Large intestine (tissue), 3 donors: ENCODE measurements around the gene ARMS2. TPM values are rescaled to one million over a fixed set of nuclear protein-coding genes. Genes with fewer than 3 reads are reported as not detected.

Source experiments
- DNase-seq, 2 donors: peaks; one replicate each; pipeline versions ENCODE4 v3.0.0 to v3.0.0-alpha.2; 2013
- H3K27ac ChIP-seq: one replicate; pipeline ENCODE4 v1.5.1; 2013; ENCODE audit warnings: low read length
- H3K27me3 ChIP-seq: 2 replicates; pipeline ENCODE4 v1.6.1; 2013; ENCODE audit warnings: low read length; ENCODE audit not compliant: control insufficient read depth, insufficient read depth
- H3K36me3 ChIP-seq: 2 replicates; pipeline ENCODE4 v1.6.1; 2013; ENCODE audit warnings: low read length; ENCODE audit not compliant: control insufficient read depth, insufficient read depth
- H3K4me1 ChIP-seq: one replicate; pipeline ENCODE4 v1.6.1; 2013; ENCODE audit warnings: low read length; ENCODE audit not compliant: control insufficient read depth, insufficient read depth
- H3K4me3 ChIP-seq: one replicate; pipeline ENCODE4 v1.5.1; 2013; ENCODE audit warnings: low read length
- H3K9me3 ChIP-seq: one replicate; pipeline ENCODE4 v1.6.1; 2013; ENCODE audit warnings: mild to moderate bottlenecking, low read depth, low read length, moderate library complexity; ENCODE audit not compliant: control insufficient read depth
- WGBS: methylation state at CpG from one replicate; pipeline ENCODE4 v1.1.5; 2013; ENCODE audit warnings: low lambda C conversion rate; ENCODE audit not compliant: insufficient coverage; 5-methylcytosine and 5-hydroxymethylcytosine counted together
- polyA plus RNA-seq: library from polyadenylated mRNA; unstranded; fragments of 120-200 nt; gene quantifications from one replicate; pipeline ENCODE4 v1.2.1, GENCODE V29; 2013

ARMS2 gene
- polyA plus RNA-seq, 1 donor: 0.15 TPM

DNA sequence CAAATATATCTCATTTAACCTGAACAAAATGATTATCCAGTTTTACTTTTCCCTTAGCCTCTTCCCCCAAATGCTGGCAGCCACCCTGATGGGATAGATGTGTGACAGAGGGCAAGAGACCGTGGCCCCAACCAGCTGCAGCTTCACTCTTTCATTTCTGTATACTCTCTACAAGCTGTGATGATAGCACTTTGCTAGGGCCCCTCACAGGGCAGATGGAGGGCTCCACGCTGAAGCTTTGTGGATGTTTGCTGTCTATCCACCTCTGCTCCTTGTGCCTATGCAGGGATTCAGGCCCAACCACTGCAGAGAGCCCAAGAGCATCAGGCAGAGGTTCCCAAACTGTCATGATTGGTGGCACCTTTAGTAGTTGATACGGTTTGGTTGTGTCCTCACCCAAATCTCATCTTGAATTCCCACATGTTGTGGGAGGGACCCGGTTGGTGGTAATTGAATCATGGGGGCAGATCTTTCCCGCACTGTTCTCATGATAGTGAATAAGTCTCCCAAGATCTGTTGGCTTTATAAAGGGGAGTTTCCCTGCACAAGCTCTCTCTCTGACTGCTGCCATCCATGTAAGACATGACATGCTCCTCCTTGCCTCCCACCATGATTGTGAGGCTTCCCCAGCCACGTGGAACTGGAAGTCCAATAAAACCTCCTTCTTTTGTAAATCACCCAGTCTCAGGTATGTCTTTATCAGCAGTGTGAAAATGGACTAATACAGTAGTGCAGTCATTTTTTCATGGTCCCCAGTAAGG lies 27.0 kb downstream of the ARMS2 start:
- H3K27me3 ChIP-seq: no peaks in the 10 kb centered on the region
- H3K4me1 ChIP-seq: peaks cover 2% of the 10 kb centered on the region
- DNase-seq: no peak
- H3K9me3 ChIP-seq: no peaks in the 10 kb centered on the region
- no peak overlapping the region for H3K27ac ChIP-seq
- no peak overlapping the region for H3K4me3 ChIP-seq
- no peaks in the 10 kb centered on the region for H3K36me3 ChIP-seq
- WGBS: no CpG with 5 or more reads among the region's 6 CpGs

DNA sequence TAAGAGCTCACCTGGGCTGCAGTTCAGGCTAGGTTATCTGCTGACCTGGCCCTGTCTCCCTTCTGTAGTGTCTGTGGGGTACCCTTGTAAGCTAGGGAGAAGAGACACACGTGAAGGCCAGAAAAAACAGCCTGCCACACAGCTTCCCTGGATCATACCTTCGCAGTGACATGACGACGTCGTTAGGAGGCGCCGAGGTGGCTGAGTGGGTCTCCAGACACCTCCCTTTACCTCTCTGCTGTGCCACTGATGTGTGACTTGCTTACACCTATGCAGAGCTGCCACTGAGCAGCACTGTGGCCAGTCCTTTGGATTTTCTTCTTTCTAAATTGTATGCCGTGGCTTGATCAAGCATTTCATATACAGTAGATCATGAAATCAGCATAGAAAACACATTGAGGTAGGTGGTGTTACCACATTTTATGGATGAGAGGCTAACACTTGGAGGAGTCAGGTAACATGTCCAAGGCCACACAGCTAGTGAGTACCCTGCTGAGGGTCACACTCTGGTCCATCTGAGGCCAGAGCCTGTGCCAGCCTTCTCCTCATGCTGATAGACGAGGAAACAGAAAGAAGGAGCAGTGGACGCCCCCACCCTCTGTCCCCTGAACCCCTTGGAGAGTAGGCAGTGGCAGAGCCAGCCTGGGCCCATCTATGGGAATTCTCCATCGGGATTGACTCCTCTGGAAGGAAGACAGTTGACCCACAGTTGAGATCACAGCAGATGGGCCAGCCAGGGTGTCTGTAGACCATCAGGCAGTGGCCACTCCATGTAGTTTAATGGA lies 30.0 kb downstream of the ARMS2 start:
- H3K27ac ChIP-seq: no peak overlapping the region
- no CpG with 5 or more reads among the region's 11 CpGs for whole genome bisulfite sequencing
- H3K4me1 ChIP-seq: no peaks in the 10 kb centered on the region
- H3K9me3 ChIP-seq: no peaks in the 10 kb centered on the region
- no peaks in the 10 kb centered on the region for H3K27me3 ChIP-seq
- no peak overlapping the region for H3K4me3 ChIP-seq
- no peak for DNase-seq
- H3K36me3 ChIP-seq: peaks cover under 1% of the 10 kb centered on the region

DNA sequence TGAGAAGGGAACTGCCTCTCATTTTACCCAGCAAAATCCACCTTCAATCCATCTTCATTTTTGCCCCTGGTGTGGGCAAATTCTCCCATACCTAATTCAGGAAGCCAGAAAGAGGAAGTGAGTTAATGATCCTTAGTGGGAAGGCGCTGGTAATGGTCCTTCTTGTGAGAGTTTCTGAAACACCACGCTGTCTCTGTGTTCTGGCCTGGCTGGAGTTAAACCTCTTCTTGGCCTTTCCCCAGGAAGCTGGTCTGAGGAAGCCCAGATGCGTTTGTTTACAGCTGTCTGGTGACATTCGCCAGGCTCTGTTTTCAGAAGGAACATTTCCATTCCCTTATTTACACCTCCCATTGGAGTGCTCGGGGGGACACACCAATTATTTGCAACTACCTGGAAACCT lies 31.2 kb downstream of the ARMS2 start:
- 40% methylated on average over 1 of the region's 5 CpGs for WGBS
- Histone ChIP-seq H3K27ac (no peak overlapping the region), H3K4me1 (no peaks in the 10 kb centered on the region), H3K36me3 (peaks cover 5% of the 10 kb centered on the region), H3K4me3 (no peak overlapping the region), H3K27me3 (no peaks in the 10 kb centered on the region), H3K9me3 (no peaks in the 10 kb centered on the region)
- DNase-seq: no peak

DNA sequence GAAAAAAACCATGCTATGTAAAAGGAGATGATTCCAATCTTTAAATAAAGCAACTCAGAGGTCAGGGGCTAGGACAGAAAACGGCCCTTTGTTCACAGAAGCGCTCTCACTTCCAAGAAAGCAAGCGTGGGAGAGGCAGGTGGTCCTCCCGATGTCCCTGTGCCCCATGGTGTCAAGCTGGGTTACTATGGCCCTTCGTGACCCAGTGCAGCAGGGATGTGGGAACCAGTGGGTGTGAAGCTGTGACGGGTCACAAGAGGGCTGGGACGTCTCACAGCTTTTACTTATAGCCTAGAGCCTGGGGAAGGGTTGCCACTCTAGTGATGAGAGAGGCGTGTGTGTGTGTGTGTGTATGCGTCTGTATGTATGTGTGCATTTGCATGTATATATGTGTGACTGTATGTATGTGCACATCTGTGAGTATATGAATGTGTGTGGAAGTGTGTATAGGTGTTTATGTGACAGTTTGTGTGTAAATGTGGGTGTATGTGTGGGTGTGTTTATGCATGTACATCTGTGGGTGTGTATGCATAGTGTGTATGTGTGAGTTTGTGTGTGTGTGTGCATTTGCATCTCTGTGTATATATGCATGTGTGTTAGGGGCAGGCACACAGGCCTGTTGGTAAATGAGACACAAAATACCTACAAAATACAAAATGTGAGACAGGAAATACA lies 32.1 kb downstream of the ARMS2 start:
- no peak for DNase-seq
- no peak overlapping the region for H3K4me3 ChIP-seq
- no peaks in the 10 kb centered on the region for H3K4me1 ChIP-seq
- no CpG with 5 or more reads among the region's 9 CpGs for WGBS
- H3K27ac ChIP-seq: no peak overlapping the region
- H3K27me3 ChIP-seq: no peaks in the 10 kb centered on the region
- H3K9me3 ChIP-seq: no peaks in the 10 kb centered on the region
- H3K36me3 ChIP-seq: peaks cover 6% of the 10 kb centered on the region

DNA sequence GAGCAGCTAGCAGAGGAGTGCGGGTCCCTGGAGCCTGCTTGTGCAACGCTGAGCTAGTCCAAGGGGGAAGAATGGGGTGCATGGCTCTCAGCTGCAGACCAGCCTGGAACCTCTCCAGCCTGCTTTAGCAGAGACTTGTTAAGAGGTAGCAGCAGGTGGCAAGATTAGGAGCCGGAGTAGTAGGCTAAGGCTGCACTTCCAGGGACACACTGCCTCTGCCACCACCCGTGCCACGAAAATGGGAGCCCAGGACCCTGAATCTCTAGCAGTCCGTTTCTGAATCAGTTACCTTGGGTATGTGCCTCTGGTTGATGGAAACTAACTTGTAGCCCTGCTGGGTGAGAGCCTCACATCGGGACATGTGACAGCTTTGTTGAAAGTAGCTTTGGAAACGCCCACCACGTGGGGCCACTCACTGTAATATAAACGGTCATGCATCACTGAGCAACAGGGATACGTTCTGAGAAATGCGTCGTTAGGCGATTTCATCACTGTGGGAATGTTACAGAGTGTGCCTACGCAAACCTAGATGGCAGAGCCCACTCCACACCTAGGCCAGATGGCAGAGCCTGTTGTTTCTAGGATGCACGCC lies 32.8 kb downstream of the ARMS2 start:
- Histone ChIP-seq H3K36me3 (peaks cover 6% of the 10 kb centered on the region), H3K9me3 (no peaks in the 10 kb centered on the region), H3K4me3 (no peak overlapping the region), H3K27ac (no peak overlapping the region), H3K27me3 (no peaks in the 10 kb centered on the region), H3K4me1 (no peaks in the 10 kb centered on the region)
- peak; percentile 29 to 53 for DNase-seq
- no CpG with 5 or more reads among the region's 16 CpGs for WGBS

DNA sequence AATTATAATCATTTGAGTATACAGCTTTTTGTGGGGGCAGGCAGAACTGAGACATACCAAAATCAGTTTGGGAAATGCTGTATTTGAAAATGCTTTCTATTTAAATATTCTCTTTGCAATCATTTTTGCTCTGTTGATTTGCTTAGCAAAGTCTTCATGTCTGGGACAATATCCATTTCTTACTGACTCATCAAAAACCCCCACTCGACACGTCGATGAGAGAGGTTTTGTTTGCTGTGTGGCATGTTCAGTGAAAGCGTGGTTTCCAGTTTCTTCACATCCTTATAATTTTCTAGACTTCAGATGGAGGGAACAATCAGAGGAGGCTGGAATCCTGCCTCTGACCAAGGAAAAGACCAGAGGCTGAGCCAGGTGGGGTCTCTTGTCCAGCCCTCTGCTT lies 35.8 kb downstream of the ARMS2 start:
- H3K27ac ChIP-seq: no peak overlapping the region
- no peak overlapping the region for H3K4me3 ChIP-seq
- H3K9me3 ChIP-seq: no peaks in the 10 kb centered on the region
- no peak for DNase-seq
- no peaks in the 10 kb centered on the region for H3K27me3 ChIP-seq
- WGBS: no CpG with 5 or more reads among the region's 4 CpGs
- no peaks in the 10 kb centered on the region for H3K4me1 ChIP-seq
- H3K36me3 ChIP-seq: peaks cover 6% of the 10 kb centered on the region

DNA sequence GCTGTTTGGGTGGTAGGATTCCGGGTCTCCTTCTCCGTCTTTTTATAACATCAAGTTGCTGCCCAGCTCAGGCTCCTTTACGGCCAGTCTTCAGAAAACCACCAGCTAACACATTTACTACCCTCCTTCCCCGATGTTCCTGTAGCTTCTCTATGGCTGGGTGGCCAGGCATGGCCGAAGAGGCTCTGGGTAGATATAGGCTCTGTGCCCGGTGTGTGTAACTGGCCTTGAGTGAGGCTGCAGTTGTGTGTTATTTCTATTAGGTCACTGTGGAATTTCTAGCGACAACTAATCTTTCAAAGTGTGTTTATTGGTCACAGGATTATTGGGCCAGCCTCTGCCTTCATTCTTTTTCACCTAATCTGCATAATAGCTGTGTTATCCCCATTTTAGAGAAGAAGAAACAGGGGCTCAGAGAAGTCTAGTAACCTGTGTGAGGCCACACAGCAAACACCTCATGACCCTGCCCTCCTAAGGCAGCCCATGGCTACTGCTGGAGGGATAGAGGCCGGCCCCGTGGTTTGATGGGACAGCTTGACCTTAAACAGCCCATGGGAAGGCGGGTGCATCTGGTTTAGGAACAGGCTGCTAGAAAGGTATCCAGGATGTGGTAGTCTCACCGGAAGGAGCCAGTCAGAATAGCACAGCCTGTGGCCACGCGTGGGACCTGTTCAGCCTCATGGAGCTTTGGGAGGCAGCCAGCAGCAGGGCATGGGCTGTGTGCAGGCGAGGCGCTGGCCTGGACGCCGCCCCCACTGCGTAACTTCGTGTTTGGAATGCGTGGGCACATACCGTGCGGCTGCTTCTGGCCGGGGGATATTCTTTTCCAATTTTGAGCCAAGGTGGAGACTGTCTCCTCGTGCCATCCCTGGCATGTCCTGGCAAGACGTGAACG lies 36.6 kb downstream of the ARMS2 start:
- H3K27ac ChIP-seq: no peak overlapping the region

DNA sequence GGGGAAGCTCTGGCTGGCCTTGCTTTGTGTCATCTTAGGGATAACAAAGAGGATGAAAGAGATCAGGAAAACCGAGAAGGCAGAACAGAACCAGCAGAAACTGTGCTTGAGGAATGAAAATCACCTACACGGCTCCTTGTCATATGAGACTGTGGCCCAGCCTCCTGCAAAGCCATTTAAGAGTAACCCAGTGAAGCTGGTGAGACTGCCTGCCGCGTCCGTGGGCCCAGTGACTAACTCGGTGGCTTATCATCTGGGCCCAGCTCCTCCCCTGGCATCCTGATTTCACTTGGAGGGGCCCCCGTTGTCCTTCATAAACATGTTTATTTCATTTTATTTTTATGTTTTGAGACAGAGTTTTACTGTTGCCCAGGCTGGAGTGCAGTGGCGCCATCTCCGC lies 37.6 kb downstream of the ARMS2 start:
- H3K4me1 ChIP-seq: no peaks in the 10 kb centered on the region
- H3K27ac ChIP-seq: no peak overlapping the region
- H3K9me3 ChIP-seq: no peaks in the 10 kb centered on the region
- WGBS: 100% methylated on average over 1 of the region's 9 CpGs
- no peak for DNase-seq
- no peaks in the 10 kb centered on the region for H3K27me3 ChIP-seq
- H3K36me3 ChIP-seq: peaks cover 6% of the 10 kb centered on the region
- H3K4me3 ChIP-seq: no peak overlapping the region

More for the DNA sequence above, 36.6 kb downstream of the ARMS2 start:
- H3K4me3 ChIP-seq: no peak overlapping the region
- H3K27me3 ChIP-seq: no peaks in the 10 kb centered on the region
- H3K9me3 ChIP-seq: no peaks in the 10 kb centered on the region
- H3K36me3 ChIP-seq: peaks cover 6% of the 10 kb centered on the region
- H3K4me1 ChIP-seq: no peaks in the 10 kb centered on the region
- no peak for DNase-seq
- no CpG with 5 or more reads among the region's 26 CpGs for WGBS

DNA sequence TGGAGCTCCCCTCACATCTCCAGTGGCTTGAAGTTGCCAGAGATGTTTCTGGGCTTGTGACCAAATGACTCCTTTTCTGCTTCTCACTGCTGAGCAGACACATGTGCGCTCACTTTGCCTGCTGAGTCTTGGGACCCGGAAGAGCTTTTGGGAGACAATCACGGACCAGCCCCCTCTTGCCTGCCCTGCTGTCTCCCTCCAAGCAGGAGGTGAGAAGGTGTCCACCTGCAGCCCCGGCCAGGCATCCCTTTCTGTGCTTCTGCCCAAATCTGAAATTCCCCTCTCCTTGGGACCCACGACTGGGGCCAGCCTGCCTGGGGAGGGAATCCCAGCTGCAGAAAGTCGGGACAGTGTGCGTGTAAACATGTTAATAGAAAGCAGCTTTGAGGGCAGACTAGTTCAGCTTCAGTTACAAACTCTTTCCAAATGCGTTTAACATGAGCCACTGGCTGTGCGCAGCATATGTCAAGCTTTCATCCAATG lies 38.6 kb downstream of the ARMS2 start:
- Histone ChIP-seq H3K36me3 (peaks cover 6% of the 10 kb centered on the region), H3K9me3 (no peaks in the 10 kb centered on the region), H3K4me1 (no peaks in the 10 kb centered on the region), H3K27me3 (no peaks in the 10 kb centered on the region), H3K27ac (no peak overlapping the region), H3K4me3 (no peak overlapping the region)
- no CpG with 5 or more reads among the region's 9 CpGs for WGBS
- DNase-seq: peak in 1 of 2 donors; percentile 32
